Transverse colon (tissue), 4 donors: ENCODE data around the gene CFAP99. TPM values are rescaled to one million over a fixed set of nuclear protein-coding genes. Genes with fewer than 3 reads are reported as not detected.

Experiments used
- DNase-seq: peaks from one replicate; pipeline ENCODE4 v3.0.0-alpha.2; 2019
- H3K27ac ChIP-seq, 4 donors: fragments of 200-600 bp; sonication (generic); 2 replicates each; pipeline ENCODE4 v1.5.1; 2016 to 2018; ENCODE audit warnings: inconsistent platforms in 4 of 4
- H3K27me3 ChIP-seq: fragments of 200-600 bp; sonication (generic); 2 replicates; pipeline ENCODE4 v1.5.1; 2017; ENCODE audit warnings: inconsistent platforms
- H3K36me3 ChIP-seq, 4 donors: fragments of 200-600 bp; sonication (generic); 2 replicates each; pipeline ENCODE4 v1.5.1; 2017 to 2019; ENCODE audit warnings: inconsistent platforms in 4 of 4
- H3K4me1 ChIP-seq, 4 donors: fragments of 200-600 bp; sonication (generic); 2 replicates each; pipeline ENCODE4 v1.5.1; 2017 to 2020; ENCODE audit warnings: inconsistent platforms in 4 of 4
- H3K4me3 ChIP-seq, 4 donors: fragments of 200-600 bp; sonication (generic); 1 replicate in 1 of 4; 2 replicates in 3 of 4; pipeline versions ENCODE4 v1.5.1 to v1.6.1; 2017 to 2019; ENCODE audit warnings: inconsistent platforms in 4 of 4
- H3K9me3 ChIP-seq, 2 donors: fragments of 200-600 bp; sonication (generic); 2 replicates each; pipeline ENCODE4 v1.5.1; 2017 to 2019; ENCODE audit warnings: inconsistent platforms in 2 of 2
- EP300 ChIP-seq: sonication (generic); formaldehyde crosslinking; IDR thresholded peaks from one replicate; pipeline ENCODE4 v1.6.1; 2017; ENCODE audit warnings: antibody characterized with exemption, low read depth
- POLR2A ChIP-seq: fragments of 450-650 bp; IDR thresholded peaks from one replicate; pipeline ENCODE4 v1.6.1; 2016; ENCODE audit warnings: antibody characterized with exemption, mild to moderate bottlenecking, moderate library complexity
- POLR2AphosphoS5 ChIP-seq, 3 donors: sonication (generic); formaldehyde crosslinking; IDR thresholded peaks; one replicate each; pipeline ENCODE4 v1.6.1; 2016; ENCODE audit warnings: antibody characterized with exemption in 3 of 3
- WGBS, 2 donors: methylation state at CpG; one replicate each; pipeline ENCODE4 v1.1.5; 2018; ENCODE audit warnings: low coverage in 1 of 2; 5-methylcytosine and 5-hydroxymethylcytosine counted together
- in situ Hi-C, 4 donors: fragments of 200-750 bp; cut with MboI; loops; one replicate each; pipeline versions ENCODE4 v1.15.0 to v1.15.1; 2017; ENCODE audit warnings: low sequenced_read_pairs in 3 of 4, low pct_ligation_motif_present in 1 of 4, low pct_unique_long_range_greater_than_20kb in 1 of 4
- intact Hi-C: fragments of 100-400 bp; cut with DNase I; formaldehyde crosslinking; loops from one replicate; pipeline ENCODE4 v1.15.1; 2023; ENCODE audit warnings: low total_unique reads
- total RNA-seq, 4 donors: library from RNA; depleted of rRNA; stranded (reverse); fragments of >200 nt; gene quantifications; one replicate each; pipeline ENCODE4 v1.1.0, GENCODE V29; 2016
- TF ChIP-seq, protein P1 (sequence below), 5 experiments: fragments of 200-600 bp in 3 of 5; fragments of 450-650 bp in 2 of 5; sonication (generic) in 3 of 5; IDR thresholded peaks; 1 replicate in 2 of 5; 2 replicates in 3 of 5; pipeline ENCODE4 v1.5.1; 2016 to 2017; ENCODE audit warnings: antibody characterized with exemption in 5 of 5, inconsistent platforms in 3 of 5, mild to moderate bottlenecking in 2 of 5, moderate library complexity in 1 of 5

CFAP99 gene
- total RNA-seq, 4 donors from 2014 or later, result 0.32 to 0.82 (median 0.60) TPM; not detected in 1

GRCh38 chr4:2372488-2373030, 46.2 kb upstream of the CFAP99 start:
- H3K27ac ChIP-seq, result no peak overlapping the region
- 88% methylated on average over 14 of the region's 14 CpGs; no CpG with 5 or more reads in 1 of the 2 donors for WGBS, 2 donors
- H3K9me3 ChIP-seq, result peaks cover 0 to 5% of the 10 kb centered on the region in 2 donors
- no peaks in the 10 kb centered on the region for H3K27me3 ChIP-seq
- intact Hi-C loops, result no loop called here
- no peaks in the 10 kb centered on the region for H3K36me3 ChIP-seq
- H3K4me1 ChIP-seq, result no peaks in the 10 kb centered on the region
- no peak overlapping the region for H3K4me3 ChIP-seq
- TF ChIP-seq POLR2A (no peak), POLR2AphosphoS5 (IDR thresholded peaks at IDR 0.05) (no peak), EP300 (no peak)
- TF ChIP-seq, protein P1, sequence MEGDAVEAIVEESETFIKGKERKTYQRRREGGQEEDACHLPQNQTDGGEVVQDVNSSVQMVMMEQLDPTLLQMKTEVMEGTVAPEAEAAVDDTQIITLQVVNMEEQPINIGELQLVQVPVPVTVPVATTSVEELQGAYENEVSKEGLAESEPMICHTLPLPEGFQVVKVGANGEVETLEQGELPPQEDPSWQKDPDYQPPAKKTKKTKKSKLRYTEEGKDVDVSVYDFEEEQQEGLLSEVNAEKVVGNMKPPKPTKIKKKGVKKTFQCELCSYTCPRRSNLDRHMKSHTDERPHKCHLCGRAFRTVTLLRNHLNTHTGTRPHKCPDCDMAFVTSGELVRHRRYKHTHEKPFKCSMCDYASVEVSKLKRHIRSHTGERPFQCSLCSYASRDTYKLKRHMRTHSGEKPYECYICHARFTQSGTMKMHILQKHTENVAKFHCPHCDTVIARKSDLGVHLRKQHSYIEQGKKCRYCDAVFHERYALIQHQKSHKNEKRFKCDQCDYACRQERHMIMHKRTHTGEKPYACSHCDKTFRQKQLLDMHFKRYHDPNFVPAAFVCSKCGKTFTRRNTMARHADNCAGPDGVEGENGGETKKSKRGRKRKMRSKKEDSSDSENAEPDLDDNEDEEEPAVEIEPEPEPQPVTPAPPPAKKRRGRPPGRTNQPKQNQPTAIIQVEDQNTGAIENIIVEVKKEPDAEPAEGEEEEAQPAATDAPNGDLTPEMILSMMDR (IDR thresholded peaks at IDR 0.05), result no peak
- no peak for DNase-seq
- in situ Hi-C loops, result no loop called here

DNA sequence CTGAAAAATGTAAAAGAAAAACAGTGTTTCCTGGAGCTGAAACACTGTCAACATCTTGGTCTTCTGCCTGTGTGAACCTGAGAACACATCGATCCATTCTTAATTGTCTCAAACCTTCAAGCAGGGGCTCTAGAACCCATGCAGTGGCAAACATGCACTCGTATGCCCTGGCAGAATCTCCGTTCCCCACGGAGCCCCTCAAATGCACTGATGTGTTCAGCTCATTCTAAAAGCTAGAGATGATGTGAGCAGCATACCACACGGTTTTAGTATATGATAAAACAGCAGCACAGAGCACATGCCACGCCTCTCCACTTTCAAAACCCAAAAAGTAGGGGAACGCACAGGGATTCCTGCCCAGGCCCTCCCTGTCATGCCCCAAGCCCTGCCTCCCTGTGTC, 45.2 kb upstream of the CFAP99 start:
- WGBS, 2 donors, result 80 to 87% methylated on average over 1 to 7 of the region's 7 CpGs
- intact Hi-C loops, result no loop called here
- no peak for TF ChIP-seq POLR2AphosphoS5 (IDR thresholded peaks at IDR 0.05)
- TF ChIP-seq EP300, result no peak

DNA sequence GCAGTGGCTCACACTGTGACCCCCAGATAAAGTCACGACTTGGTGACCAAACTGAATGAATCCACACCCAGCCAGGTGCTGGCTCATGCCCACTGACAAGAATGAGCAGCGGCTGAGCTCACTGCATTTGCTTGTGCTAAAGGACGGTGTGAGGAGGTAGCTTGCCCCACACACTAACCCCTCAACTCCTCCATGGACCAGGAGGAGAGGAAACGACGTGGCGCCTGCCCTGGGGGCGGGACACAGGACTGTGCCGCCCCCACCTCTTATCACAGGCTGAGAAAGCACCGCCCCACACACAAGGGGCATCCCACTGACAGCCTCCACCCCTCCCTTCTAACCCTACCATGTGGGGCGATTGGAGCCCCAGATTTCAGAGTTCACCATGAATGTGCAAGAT, 43.3 kb upstream of the CFAP99 start:
- Histone ChIP-seq H3K4me3 (no peak overlapping the region), H3K27ac (no peak overlapping the region), H3K27me3 (no peaks in the 10 kb centered on the region), H3K4me1 (no peaks in the 10 kb centered on the region), H3K36me3 (no peaks in the 10 kb centered on the region), H3K9me3 (no peaks in the 10 kb centered on the region)
- in situ Hi-C loops (no loop called here), intact Hi-C loops (no loop called here)
- TF ChIP-seq POLR2A, result no peak
- TF ChIP-seq POLR2AphosphoS5 (IDR thresholded peaks at IDR 0.05), result no peak
- TF ChIP-seq, protein P1 (IDR thresholded peaks at IDR 0.05), result no peak
- no peak for TF ChIP-seq EP300
- WGBS, 2 donors, result 83% methylated on average over 10 of the region's 10 CpGs; no CpG with 5 or more reads in 1 of the 2 donors
- DNase-seq, result no peak

More for the DNA sequence above, 45.2 kb upstream of the CFAP99 start:
- no peak for DNase-seq
- Histone ChIP-seq H3K27me3 (no peaks in the 10 kb centered on the region), H3K9me3 (peaks cover 0 to 5% of the 10 kb centered on the region in 2 donors), H3K27ac (no peak overlapping the region), H3K36me3 (no peaks in the 10 kb centered on the region), H3K4me3 (no peak overlapping the region), H3K4me1 (no peaks in the 10 kb centered on the region)
- in situ Hi-C loops, result no loop called here

DNA sequence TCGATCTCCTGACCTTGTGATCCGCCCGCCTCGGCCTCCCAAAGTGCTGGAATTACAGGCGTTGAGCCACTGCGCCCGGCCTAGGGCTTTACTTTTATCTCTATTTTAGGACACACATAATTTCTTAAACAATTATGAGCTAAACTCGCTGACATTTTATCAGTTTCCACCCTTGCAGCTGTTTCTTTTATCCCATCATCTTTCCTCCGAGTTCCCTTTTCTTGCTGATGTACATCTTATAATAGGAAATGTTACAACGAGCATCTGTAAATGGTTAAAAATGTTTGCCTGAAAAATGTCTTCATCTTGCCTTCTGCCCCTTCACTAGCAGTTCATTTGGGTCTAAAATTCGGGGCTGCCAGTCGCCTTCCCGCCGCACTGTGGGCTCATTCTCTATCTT, 41.5 kb upstream of the CFAP99 start:
- WGBS, 2 donors, result 92 to 98% methylated on average over 13 to 14 of the region's 14 CpGs
- Histone ChIP-seq H3K36me3 (no peaks in the 10 kb centered on the region), H3K9me3 (no peaks in the 10 kb centered on the region), H3K4me1 (no peaks in the 10 kb centered on the region), H3K27ac (no peak overlapping the region), H3K4me3 (no peak overlapping the region), H3K27me3 (no peaks in the 10 kb centered on the region)
- intact Hi-C loops (no loop called here), in situ Hi-C loops (no loop called here)
- DNase-seq, result no peak
- TF ChIP-seq POLR2AphosphoS5 (IDR thresholded peaks at IDR 0.05) (no peak), POLR2A (no peak), EP300 (no peak)
- TF ChIP-seq, protein P1 (IDR thresholded peaks at IDR 0.05), result no peak

DNA sequence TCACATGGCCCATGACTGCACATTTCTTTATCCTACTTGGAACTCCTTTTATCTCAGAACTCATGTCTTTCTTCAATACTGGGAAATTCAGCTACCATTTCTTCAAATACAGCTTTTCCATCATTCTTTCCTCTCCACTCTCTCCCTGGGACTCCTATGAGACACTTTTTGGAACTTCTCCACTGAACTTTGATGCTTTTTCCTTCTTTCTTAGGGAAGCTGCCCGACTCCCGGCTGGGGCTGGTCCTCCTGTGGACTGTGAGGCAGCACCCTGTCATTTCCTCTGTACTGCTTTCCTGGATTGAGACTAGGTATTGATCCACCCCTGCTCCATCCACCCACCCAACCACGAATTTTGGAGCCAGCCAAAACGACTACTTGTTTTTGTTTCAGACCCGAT, 40.4 kb upstream of the CFAP99 start:
- Histone ChIP-seq H3K27ac (no peak overlapping the region), H3K36me3 (no peaks in the 10 kb centered on the region), H3K4me3 (no peak overlapping the region), H3K4me1 (no peaks in the 10 kb centered on the region), H3K27me3 (no peaks in the 10 kb centered on the region), H3K9me3 (no peaks in the 10 kb centered on the region)
- intact Hi-C loops (no loop called here), in situ Hi-C loops (no loop called here)
- TF ChIP-seq, protein P1 (IDR thresholded peaks at IDR 0.05), result no peak
- no peak for TF ChIP-seq POLR2AphosphoS5 (IDR thresholded peaks at IDR 0.05)
- no peak for TF ChIP-seq EP300
- no peak for TF ChIP-seq POLR2A
- no peak for DNase-seq
- 72 to 83% methylated on average over 4 to 5 of the region's 5 CpGs for WGBS, 2 donors
